Tibial nerve (tissue), 3 donors: Measurements from ENCODE around the gene ITGB6.

ENCODE experiments used
- CTCF ChIP-seq, 5 experiments: fragments of 200-600 bp in 3 of 5; fragments of 450-650 bp in 2 of 5; sonication (generic) in 3 of 5; IDR thresholded peaks; one replicate each; pipeline ENCODE4 v1.5.1; 2016 to 2019; ENCODE audit warnings: antibody characterized with exemption in 5 of 5, mild to moderate bottlenecking in 3 of 5, moderate library complexity in 2 of 5
- POLR2A ChIP-seq, 2 donors: fragments of 450-650 bp; IDR thresholded peaks; one replicate each; pipeline ENCODE4 v1.6.1; 2017; ENCODE audit warnings: antibody characterized with exemption in 2 of 2, mild to moderate bottlenecking in 2 of 2, moderate library complexity in 2 of 2

- TF ChIP-seq CTCF (IDR thresholded peaks at IDR 0.05) (no peak), POLR2A (IDR thresholded peaks at IDR 0.05) (no peak)
Observed at GRCh38 chr2:160141912-160142311, 58.2 kb downstream of the ITGB6 start.
